ENCODE measurements around the gene ARHGEF7.

Gene ARHGEF7

GRCh38 chr13:111288276-111288675 lies 173.2 kb downstream of the ARHGEF7 start:
- Histone ChIP-seq H3K27me3 (ENCODE audit: control insufficient read depth in 1 of 2, insufficient read depth in 2 of 2, low read length in 2 of 2) (no peaks in the 10 kb centered on the region), H3K4me1 (ENCODE audit: control insufficient read depth in 1 of 2, insufficient read depth in 2 of 2, low read length in 2 of 2) (peaks cover 6 to 8% of the 10 kb centered on the region in 2 donors), H3K9me3 (ENCODE audit: control insufficient read depth in 1 of 2, low read length in 2 of 2) (no peaks in the 10 kb centered on the region), H3K36me3 (ENCODE audit: control insufficient read depth in 1 of 2, insufficient read depth in 2 of 2, low read length in 2 of 2) (peaks cover 53 to 78% of the 10 kb centered on the region in 2 donors), H3K27ac (ENCODE audit: low read depth, low read length) (no peak overlapping the region), H3K4me3 (ENCODE audit: low read depth in 1 of 2, low read length in 2 of 2) (no peak overlapping the region), H3K9ac (ENCODE audit: low read depth in 1 of 2, low read length in 2 of 2) (no peak overlapping the region)

- Histone ChIP-seq H3K27ac (ENCODE audit: low read depth, low read length) (no peak overlapping the region), H3K4me1 (ENCODE audit: control insufficient read depth in 1 of 2, insufficient read depth in 2 of 2, low read length in 2 of 2) (peaks cover 6 to 8% of the 10 kb centered on the region in 2 donors), H3K9me3 (ENCODE audit: control insufficient read depth in 1 of 2, low read length in 2 of 2) (no peaks in the 10 kb centered on the region), H3K9ac (ENCODE audit: low read depth in 1 of 2, low read length in 2 of 2) (no peak overlapping the region), H3K4me3 (ENCODE audit: low read depth in 1 of 2, low read length in 2 of 2) (no peak overlapping the region), H3K27me3 (ENCODE audit: control insufficient read depth in 1 of 2, insufficient read depth in 2 of 2, low read length in 2 of 2) (no peaks in the 10 kb centered on the region), H3K36me3 (ENCODE audit: control insufficient read depth in 1 of 2, insufficient read depth in 2 of 2, low read length in 2 of 2) (peaks cover 47 to 77% of the 10 kb centered on the region in 2 donors)
Measured at GRCh38 chr13:111289251-111289650, 174.1 kb downstream of the ARHGEF7 start.

GRCh38 chr13:111291908-111292307 lies 176.8 kb downstream of the ARHGEF7 start:
- Histone ChIP-seq H3K36me3 (ENCODE audit: control insufficient read depth in 1 of 2, insufficient read depth in 2 of 2, low read length in 2 of 2) (peaks cover 34 to 65% of the 10 kb centered on the region in 2 donors), H3K9ac (ENCODE audit: low read depth in 1 of 2, low read length in 2 of 2) (no peak overlapping the region), H3K4me3 (ENCODE audit: low read depth in 1 of 2, low read length in 2 of 2) (no peak overlapping the region), H3K9me3 (ENCODE audit: control insufficient read depth in 1 of 2, low read length in 2 of 2) (no peaks in the 10 kb centered on the region), H3K4me1 (ENCODE audit: control insufficient read depth in 1 of 2, insufficient read depth in 2 of 2, low read length in 2 of 2) (peaks cover 6 to 10% of the 10 kb centered on the region in 2 donors), H3K27me3 (ENCODE audit: control insufficient read depth in 1 of 2, insufficient read depth in 2 of 2, low read length in 2 of 2) (no peaks in the 10 kb centered on the region), H3K27ac (ENCODE audit: low read depth, low read length) (no peak overlapping the region)

- peaks cover 26 to 60% of the 10 kb centered on the region in 2 donors for H3K36me3 ChIP-seq (ENCODE audit: control insufficient read depth in 1 of 2, insufficient read depth in 2 of 2, low read length in 2 of 2)
- peaks cover 6 to 10% of the 10 kb centered on the region in 2 donors for H3K4me1 ChIP-seq (ENCODE audit: control insufficient read depth in 1 of 2, insufficient read depth in 2 of 2, low read length in 2 of 2)
- no peaks in the 10 kb centered on the region for H3K27me3 ChIP-seq (ENCODE audit: control insufficient read depth in 1 of 2, insufficient read depth in 2 of 2, low read length in 2 of 2)
- no peaks in the 10 kb centered on the region for H3K9me3 ChIP-seq (ENCODE audit: control insufficient read depth in 1 of 2, low read length in 2 of 2)
- H3K9ac ChIP-seq (ENCODE audit: low read depth in 1 of 2, low read length in 2 of 2) = no peak overlapping the region
- no peak overlapping the region for H3K4me3 ChIP-seq (ENCODE audit: low read depth in 1 of 2, low read length in 2 of 2)
- H3K27ac ChIP-seq (ENCODE audit: low read depth, low read length) = no peak overlapping the region
Measured at GRCh38 chr13:111292710-111293485, 177.8 kb downstream of the ARHGEF7 start.

- no peak overlapping the region for H3K4me3 ChIP-seq (ENCODE audit: low read depth in 1 of 2, low read length in 2 of 2)
- no peak overlapping the region for H3K9ac ChIP-seq (ENCODE audit: low read depth in 1 of 2, low read length in 2 of 2)
- no peak overlapping the region for H3K27ac ChIP-seq (ENCODE audit: low read depth, low read length)
- H3K4me1 ChIP-seq (ENCODE audit: control insufficient read depth in 1 of 2, insufficient read depth in 2 of 2, low read length in 2 of 2) = peaks cover 6 to 7% of the 10 kb centered on the region in 2 donors
- peaks cover 22 to 56% of the 10 kb centered on the region in 2 donors for H3K36me3 ChIP-seq (ENCODE audit: control insufficient read depth in 1 of 2, insufficient read depth in 2 of 2, low read length in 2 of 2)
- H3K27me3 ChIP-seq (ENCODE audit: control insufficient read depth in 1 of 2, insufficient read depth in 2 of 2, low read length in 2 of 2) = no peaks in the 10 kb centered on the region
- H3K9me3 ChIP-seq (ENCODE audit: control insufficient read depth in 1 of 2, low read length in 2 of 2) = no peaks in the 10 kb centered on the region
Measured at GRCh38 chr13:111295886-111296285, 180.8 kb downstream of the ARHGEF7 start.

GRCh38 chr13:111296417-111296816 lies 181.3 kb downstream of the ARHGEF7 start:
- no peak overlapping the region for H3K9ac ChIP-seq (ENCODE audit: low read depth in 1 of 2, low read length in 2 of 2)
- peaks cover 26 to 56% of the 10 kb centered on the region in 2 donors for H3K36me3 ChIP-seq (ENCODE audit: control insufficient read depth in 1 of 2, insufficient read depth in 2 of 2, low read length in 2 of 2)
- H3K27me3 ChIP-seq (ENCODE audit: control insufficient read depth in 1 of 2, insufficient read depth in 2 of 2, low read length in 2 of 2) = no peaks in the 10 kb centered on the region
- no peak overlapping the region for H3K4me3 ChIP-seq (ENCODE audit: low read depth in 1 of 2, low read length in 2 of 2)
- peaks cover 2% of the 10 kb centered on the region in 2 donors for H3K4me1 ChIP-seq (ENCODE audit: control insufficient read depth in 1 of 2, insufficient read depth in 2 of 2, low read length in 2 of 2)
- H3K27ac ChIP-seq (ENCODE audit: low read depth, low read length) = no peak overlapping the region
- H3K9me3 ChIP-seq (ENCODE audit: control insufficient read depth in 1 of 2, low read length in 2 of 2) = no peaks in the 10 kb centered on the region

- H3K9me3 ChIP-seq (ENCODE audit: control insufficient read depth in 1 of 2, low read length in 2 of 2) = no peaks in the 10 kb centered on the region
- H3K4me3 ChIP-seq (ENCODE audit: low read depth in 1 of 2, low read length in 2 of 2) = no peak overlapping the region
- peaks cover 37 to 56% of the 10 kb centered on the region in 2 donors for H3K36me3 ChIP-seq (ENCODE audit: control insufficient read depth in 1 of 2, insufficient read depth in 2 of 2, low read length in 2 of 2)
- no peak overlapping the region for H3K9ac ChIP-seq (ENCODE audit: low read depth in 1 of 2, low read length in 2 of 2)
- H3K4me1 ChIP-seq (ENCODE audit: control insufficient read depth in 1 of 2, insufficient read depth in 2 of 2, low read length in 2 of 2) = peaks cover 0 to 2% of the 10 kb centered on the region in 2 donors
- H3K27ac ChIP-seq (ENCODE audit: low read depth, low read length) = no peak overlapping the region
- H3K27me3 ChIP-seq (ENCODE audit: control insufficient read depth in 1 of 2, insufficient read depth in 2 of 2, low read length in 2 of 2) = no peaks in the 10 kb centered on the region
Measured at GRCh38 chr13:111298214-111298975, 183.3 kb downstream of the ARHGEF7 start.

- Histone ChIP-seq H3K36me3 (ENCODE audit: control insufficient read depth in 1 of 2, insufficient read depth in 2 of 2, low read length in 2 of 2) (peaks cover 54 to 71% of the 10 kb centered on the region in 2 donors), H3K27me3 (ENCODE audit: control insufficient read depth in 1 of 2, insufficient read depth in 2 of 2, low read length in 2 of 2) (no peaks in the 10 kb centered on the region), H3K4me1 (ENCODE audit: control insufficient read depth in 1 of 2, insufficient read depth in 2 of 2, low read length in 2 of 2) (no peaks in the 10 kb centered on the region), H3K9ac (ENCODE audit: low read depth in 1 of 2, low read length in 2 of 2) (no peak overlapping the region), H3K4me3 (ENCODE audit: low read depth in 1 of 2, low read length in 2 of 2) (no peak overlapping the region), H3K9me3 (ENCODE audit: control insufficient read depth in 1 of 2, low read length in 2 of 2) (no peaks in the 10 kb centered on the region), H3K27ac (ENCODE audit: low read depth, low read length) (no peak overlapping the region)
Measured at GRCh38 chr13:111302045-111302726, 187.1 kb downstream of the ARHGEF7 start.

GRCh38 chr13:111303559-111303958 lies 188.4 kb downstream of the ARHGEF7 start:
- no peaks in the 10 kb centered on the region for H3K9me3 ChIP-seq (ENCODE audit: control insufficient read depth in 1 of 2, low read length in 2 of 2)
- H3K36me3 ChIP-seq (ENCODE audit: control insufficient read depth in 1 of 2, insufficient read depth in 2 of 2, low read length in 2 of 2) = peaks cover 55 to 73% of the 10 kb centered on the region in 2 donors
- H3K27ac ChIP-seq (ENCODE audit: low read depth, low read length) = no peak overlapping the region
- H3K9ac ChIP-seq (ENCODE audit: low read depth in 1 of 2, low read length in 2 of 2) = no peak overlapping the region
- H3K27me3 ChIP-seq (ENCODE audit: control insufficient read depth in 1 of 2, insufficient read depth in 2 of 2, low read length in 2 of 2) = no peaks in the 10 kb centered on the region
- no peak overlapping the region for H3K4me3 ChIP-seq (ENCODE audit: low read depth in 1 of 2, low read length in 2 of 2)
- no peaks in the 10 kb centered on the region for H3K4me1 ChIP-seq (ENCODE audit: control insufficient read depth in 1 of 2, insufficient read depth in 2 of 2, low read length in 2 of 2)
